Neural cell (in vitro differentiated cells): ENCODE results near the gene EBF3.

Experiments
- TF ChIP-seq, protein P1 (sequence below): fragments of 450-650 bp; IDR thresholded peaks from 2 replicates; pipeline ENCODE4 v1.5.1; 2014; ENCODE audit warnings: antibody characterized with exemption, mild to moderate bottlenecking, moderate library complexity; ENCODE audit not compliant: poor library complexity, severe bottlenecking
- TF ChIP-seq, protein P2 (sequence below): IDR thresholded peaks from 2 replicates; pipeline ENCODE4 v1.6.1; 2012; ENCODE audit warnings: borderline replicate concordance

DNA sequence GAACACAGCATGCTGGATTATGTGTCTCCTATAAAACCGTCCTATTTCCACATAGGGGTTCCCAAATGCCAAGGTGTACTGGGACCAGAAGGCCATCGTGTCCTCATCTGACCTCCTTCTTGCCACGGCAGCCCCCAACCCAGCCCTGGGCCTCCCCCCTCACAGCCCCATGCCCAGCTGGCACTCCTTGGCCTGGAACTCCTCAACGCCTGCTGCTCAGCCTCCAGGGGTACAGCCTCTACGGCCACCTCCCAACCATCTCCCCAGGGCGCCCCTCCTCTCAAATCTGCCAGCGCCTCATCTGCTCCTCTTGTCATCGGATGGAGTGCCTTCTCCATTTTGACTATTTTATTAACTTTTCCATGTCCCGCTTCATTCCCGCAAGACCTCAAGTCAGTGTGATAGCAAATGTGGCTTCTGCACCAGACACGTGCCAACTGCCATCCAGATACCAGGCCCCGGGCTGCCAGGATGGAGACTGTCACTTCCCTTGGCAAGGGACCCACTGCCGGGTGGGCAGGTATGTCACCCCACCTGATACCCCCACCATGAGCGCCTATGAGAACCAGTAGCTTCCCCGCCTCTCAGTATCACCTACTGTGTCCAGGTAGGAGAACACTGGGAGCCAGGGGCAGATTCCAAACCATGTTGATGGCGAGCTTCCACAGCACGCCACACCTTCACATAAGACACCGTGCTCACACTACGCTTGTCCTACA, 106.7 kb downstream of the EBF3 start:
- TF ChIP-seq, protein P1, sequence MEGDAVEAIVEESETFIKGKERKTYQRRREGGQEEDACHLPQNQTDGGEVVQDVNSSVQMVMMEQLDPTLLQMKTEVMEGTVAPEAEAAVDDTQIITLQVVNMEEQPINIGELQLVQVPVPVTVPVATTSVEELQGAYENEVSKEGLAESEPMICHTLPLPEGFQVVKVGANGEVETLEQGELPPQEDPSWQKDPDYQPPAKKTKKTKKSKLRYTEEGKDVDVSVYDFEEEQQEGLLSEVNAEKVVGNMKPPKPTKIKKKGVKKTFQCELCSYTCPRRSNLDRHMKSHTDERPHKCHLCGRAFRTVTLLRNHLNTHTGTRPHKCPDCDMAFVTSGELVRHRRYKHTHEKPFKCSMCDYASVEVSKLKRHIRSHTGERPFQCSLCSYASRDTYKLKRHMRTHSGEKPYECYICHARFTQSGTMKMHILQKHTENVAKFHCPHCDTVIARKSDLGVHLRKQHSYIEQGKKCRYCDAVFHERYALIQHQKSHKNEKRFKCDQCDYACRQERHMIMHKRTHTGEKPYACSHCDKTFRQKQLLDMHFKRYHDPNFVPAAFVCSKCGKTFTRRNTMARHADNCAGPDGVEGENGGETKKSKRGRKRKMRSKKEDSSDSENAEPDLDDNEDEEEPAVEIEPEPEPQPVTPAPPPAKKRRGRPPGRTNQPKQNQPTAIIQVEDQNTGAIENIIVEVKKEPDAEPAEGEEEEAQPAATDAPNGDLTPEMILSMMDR = no peak
- TF ChIP-seq, protein P2, sequence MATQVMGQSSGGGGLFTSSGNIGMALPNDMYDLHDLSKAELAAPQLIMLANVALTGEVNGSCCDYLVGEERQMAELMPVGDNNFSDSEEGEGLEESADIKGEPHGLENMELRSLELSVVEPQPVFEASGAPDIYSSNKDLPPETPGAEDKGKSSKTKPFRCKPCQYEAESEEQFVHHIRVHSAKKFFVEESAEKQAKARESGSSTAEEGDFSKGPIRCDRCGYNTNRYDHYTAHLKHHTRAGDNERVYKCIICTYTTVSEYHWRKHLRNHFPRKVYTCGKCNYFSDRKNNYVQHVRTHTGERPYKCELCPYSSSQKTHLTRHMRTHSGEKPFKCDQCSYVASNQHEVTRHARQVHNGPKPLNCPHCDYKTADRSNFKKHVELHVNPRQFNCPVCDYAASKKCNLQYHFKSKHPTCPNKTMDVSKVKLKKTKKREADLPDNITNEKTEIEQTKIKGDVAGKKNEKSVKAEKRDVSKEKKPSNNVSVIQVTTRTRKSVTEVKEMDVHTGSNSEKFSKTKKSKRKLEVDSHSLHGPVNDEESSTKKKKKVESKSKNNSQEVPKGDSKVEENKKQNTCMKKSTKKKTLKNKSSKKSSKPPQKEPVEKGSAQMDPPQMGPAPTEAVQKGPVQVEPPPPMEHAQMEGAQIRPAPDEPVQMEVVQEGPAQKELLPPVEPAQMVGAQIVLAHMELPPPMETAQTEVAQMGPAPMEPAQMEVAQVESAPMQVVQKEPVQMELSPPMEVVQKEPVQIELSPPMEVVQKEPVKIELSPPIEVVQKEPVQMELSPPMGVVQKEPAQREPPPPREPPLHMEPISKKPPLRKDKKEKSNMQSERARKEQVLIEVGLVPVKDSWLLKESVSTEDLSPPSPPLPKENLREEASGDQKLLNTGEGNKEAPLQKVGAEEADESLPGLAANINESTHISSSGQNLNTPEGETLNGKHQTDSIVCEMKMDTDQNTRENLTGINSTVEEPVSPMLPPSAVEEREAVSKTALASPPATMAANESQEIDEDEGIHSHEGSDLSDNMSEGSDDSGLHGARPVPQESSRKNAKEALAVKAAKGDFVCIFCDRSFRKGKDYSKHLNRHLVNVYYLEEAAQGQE = no peak
